GM19468 (cell line): ENCODE measurements around the gene ROR1.

ENCODE experiments used
- ATAC-seq: cut with Tn5 transposase; IDR thresholded peaks from one replicate; pipeline ENCODE4 v1.9.1; 2021; ENCODE audit warnings: mild to moderate bottlenecking, moderate library complexity, moderate number of reproducible peaks; ENCODE audit not compliant: unreplicated experiment; ENCODE audit errors: extremely low read depth

The ROR1 gene

GRCh38 chr1:64107632-64108031 is 333.8 kb downstream of the ROR1 start:
- no peak for ATAC-seq

GRCh38 chr1:64110924-64111777 is 337.3 kb downstream of the ROR1 start:
- ATAC-seq = no peak

GRCh38 chr1:64111787-64112186 is 338.0 kb downstream of the ROR1 start:
- no peak for ATAC-seq

GRCh38 chr1:64112281-64112680 is 338.5 kb downstream of the ROR1 start:
- no peak for ATAC-seq

- ATAC-seq = no peak
These were observed 340.3 kb downstream of the ROR1 start for GRCh38 chr1:64114012-64114525.

- no peak for ATAC-seq
These were observed 342.7 kb downstream of the ROR1 start for GRCh38 chr1:64116537-64116936.

- ATAC-seq = no peak
These were observed 343.7 kb downstream of the ROR1 start for GRCh38 chr1:64117492-64117891.

- no peak for ATAC-seq
These were observed 348.1 kb downstream of the ROR1 start for GRCh38 chr1:64121766-64122385.

- ATAC-seq = no peak
These were observed 348.8 kb downstream of the ROR1 start for GRCh38 chr1:64122588-64122987.

- no peak for ATAC-seq
These were observed 351.1 kb downstream of the ROR1 start for GRCh38 chr1:64124704-64125440.

GRCh38 chr1:64126581-64126980 is 352.8 kb downstream of the ROR1 start:
- no peak for ATAC-seq

GRCh38 chr1:64127297-64127696 is 353.5 kb downstream of the ROR1 start:
- no peak for ATAC-seq

- no peak for ATAC-seq
These were observed 355.9 kb downstream of the ROR1 start for GRCh38 chr1:64129701-64130100.

GRCh38 chr1:64131155-64131554 is 357.3 kb downstream of the ROR1 start:
- ATAC-seq = no peak

- no peak for ATAC-seq
These were observed 359.2 kb downstream of the ROR1 start for GRCh38 chr1:64133036-64133435.

- ATAC-seq = no peak
These were observed 361.8 kb downstream of the ROR1 start for GRCh38 chr1:64135462-64136223.

- ATAC-seq = no peak
These were observed 362.5 kb downstream of the ROR1 start for GRCh38 chr1:64136296-64136695.

- ATAC-seq = peak; percentile 67
These were observed 363.1 kb downstream of the ROR1 start for GRCh38 chr1:64136752-64137411.

- no peak for ATAC-seq
These were observed 363.6 kb downstream of the ROR1 start for GRCh38 chr1:64137412-64137803.

GRCh38 chr1:64139877-64140276 is 366.1 kb downstream of the ROR1 start:
- ATAC-seq = no peak
